ENCODE measurements around the gene DPH6. TPM values are rescaled to one million over a fixed set of nuclear protein-coding genes. Genes with fewer than 3 reads are reported as not detected.

The DPH6 gene
- total and polyA plus RNA-seq, 2 donors = 8.9 to 15.3 TPM

GRCh38 chr15:35327789-35328188, 218.2 kb downstream of the DPH6 start:
- WGBS = 98% methylated on average over 2 of the region's 2 CpGs
- Histone ChIP-seq H3K4me3 (ENCODE audit: low read length in 2 of 2) (no peak overlapping the region), H3K4me1 (ENCODE audit: control insufficient read depth in 2 of 2, insufficient read depth in 2 of 2, low read length in 2 of 2) (no peaks in the 10 kb centered on the region), H3K9me3 (ENCODE audit: control insufficient read depth in 2 of 2, insufficient read depth in 1 of 2, low read length in 1 of 2) (no peaks in the 10 kb centered on the region), H3K27ac (ENCODE audit: low read depth in 1 of 2, low read length in 1 of 2) (no peak overlapping the region), H3K27me3 (ENCODE audit: control insufficient read depth in 2 of 2, insufficient read depth in 1 of 2, low read length in 1 of 2) (no peaks in the 10 kb centered on the region), H3K36me3 (ENCODE audit: control insufficient read depth in 2 of 2, insufficient read depth in 2 of 2, low read length in 1 of 2) (no peaks in the 10 kb centered on the region)
- DNase-seq (ENCODE audit: low read depth in 6 of 9, low spot score in 9 of 9) = no peak

GRCh38 chr15:35325374-35325941, 220.5 kb downstream of the DPH6 start:
- no peaks in the 10 kb centered on the region for H3K9me3 ChIP-seq (ENCODE audit: control insufficient read depth in 2 of 2, insufficient read depth in 1 of 2, low read length in 1 of 2)
- H3K4me3 ChIP-seq (ENCODE audit: low read length in 2 of 2) = no peak overlapping the region
- no peaks in the 10 kb centered on the region for H3K36me3 ChIP-seq (ENCODE audit: control insufficient read depth in 2 of 2, insufficient read depth in 2 of 2, low read length in 1 of 2)
- H3K27ac ChIP-seq (ENCODE audit: low read depth in 1 of 2, low read length in 1 of 2) = no peak overlapping the region
- H3K4me1 ChIP-seq (ENCODE audit: control insufficient read depth in 2 of 2, insufficient read depth in 2 of 2, low read length in 2 of 2) = no peaks in the 10 kb centered on the region
- 97% methylated on average over 3 of the region's 3 CpGs for WGBS
- H3K27me3 ChIP-seq (ENCODE audit: control insufficient read depth in 2 of 2, insufficient read depth in 1 of 2, low read length in 1 of 2) = no peaks in the 10 kb centered on the region
- no peak for DNase-seq (ENCODE audit: low read depth in 6 of 9, low spot score in 9 of 9)

GRCh38 chr15:35323141-35323540, 222.8 kb downstream of the DPH6 start:
- Histone ChIP-seq H3K4me1 (ENCODE audit: control insufficient read depth in 2 of 2, insufficient read depth in 2 of 2, low read length in 2 of 2) (no peaks in the 10 kb centered on the region), H3K27ac (ENCODE audit: low read depth in 1 of 2, low read length in 1 of 2) (no peak overlapping the region), H3K27me3 (ENCODE audit: control insufficient read depth in 2 of 2, insufficient read depth in 1 of 2, low read length in 1 of 2) (no peaks in the 10 kb centered on the region), H3K4me3 (ENCODE audit: low read length in 2 of 2) (no peak overlapping the region), H3K9me3 (ENCODE audit: control insufficient read depth in 2 of 2, insufficient read depth in 1 of 2, low read length in 1 of 2) (no peaks in the 10 kb centered on the region), H3K36me3 (ENCODE audit: control insufficient read depth in 2 of 2, insufficient read depth in 2 of 2, low read length in 1 of 2) (no peaks in the 10 kb centered on the region)
- DNase-seq (ENCODE audit: low read depth in 6 of 9, low spot score in 9 of 9) = no peak

DNA sequence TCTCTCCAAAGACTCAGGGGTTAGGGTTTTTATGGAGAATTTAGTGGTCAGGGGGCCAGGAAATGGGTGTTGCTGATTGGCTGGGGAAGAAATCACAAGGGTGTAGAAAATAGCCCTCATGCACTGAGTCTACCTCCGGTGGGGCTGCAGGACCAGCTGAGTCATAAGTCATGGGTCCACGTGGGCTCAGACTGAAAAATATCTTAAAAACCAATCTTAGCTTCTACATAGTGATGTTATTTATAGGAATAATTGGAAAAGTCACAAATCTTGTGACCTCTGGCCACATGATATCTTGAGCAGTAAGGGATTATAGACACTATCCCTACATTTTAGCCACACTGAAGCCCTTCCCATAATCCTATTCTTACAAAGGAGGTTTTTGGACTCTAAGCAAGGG, 224.0 kb downstream of the DPH6 start:
- Histone ChIP-seq H3K4me1 (ENCODE audit: control insufficient read depth in 2 of 2, insufficient read depth in 2 of 2, low read length in 2 of 2) (no peaks in the 10 kb centered on the region), H3K4me3 (ENCODE audit: low read length in 2 of 2) (no peak overlapping the region), H3K9me3 (ENCODE audit: control insufficient read depth in 2 of 2, insufficient read depth in 1 of 2, low read length in 1 of 2) (no peaks in the 10 kb centered on the region), H3K27ac (ENCODE audit: low read depth in 1 of 2, low read length in 1 of 2) (no peak overlapping the region), H3K36me3 (ENCODE audit: control insufficient read depth in 2 of 2, insufficient read depth in 2 of 2, low read length in 1 of 2) (no peaks in the 10 kb centered on the region), H3K27me3 (ENCODE audit: control insufficient read depth in 2 of 2, insufficient read depth in 1 of 2, low read length in 1 of 2) (no peaks in the 10 kb centered on the region)
- WGBS = 95% methylated on average over 2 of the region's 2 CpGs
- DNase-seq (ENCODE audit: low read depth in 6 of 9, low spot score in 9 of 9) = no peak

GRCh38 chr15:35320911-35321310, 225.1 kb downstream of the DPH6 start:
- Histone ChIP-seq H3K36me3 (ENCODE audit: control insufficient read depth in 2 of 2, insufficient read depth in 2 of 2, low read length in 1 of 2) (no peaks in the 10 kb centered on the region), H3K4me1 (ENCODE audit: control insufficient read depth in 2 of 2, insufficient read depth in 2 of 2, low read length in 2 of 2) (no peaks in the 10 kb centered on the region), H3K27me3 (ENCODE audit: control insufficient read depth in 2 of 2, insufficient read depth in 1 of 2, low read length in 1 of 2) (no peaks in the 10 kb centered on the region), H3K27ac (ENCODE audit: low read depth in 1 of 2, low read length in 1 of 2) (no peak overlapping the region), H3K4me3 (ENCODE audit: low read length in 2 of 2) (no peak overlapping the region), H3K9me3 (ENCODE audit: control insufficient read depth in 2 of 2, insufficient read depth in 1 of 2, low read length in 1 of 2) (no peaks in the 10 kb centered on the region)
- no peak for DNase-seq (ENCODE audit: low read depth in 6 of 9, low spot score in 9 of 9)
